HG03354 (cell line): ENCODE results near the gene TIAM2.
"Not testable (repeated sequence)": the region's sequence is repeated elsewhere in the genome, so short reads cannot be mapped to it uniquely, and the experiment has no call there.

Source experiments
- ATAC-seq: cut with Tn5 transposase; IDR thresholded peaks from one replicate; pipeline ENCODE4 v1.9.1; 2021; ENCODE audit warnings: mild to moderate bottlenecking; ENCODE audit not compliant: unreplicated experiment, poor library complexity, severe bottlenecking

TIAM2 gene

DNA sequence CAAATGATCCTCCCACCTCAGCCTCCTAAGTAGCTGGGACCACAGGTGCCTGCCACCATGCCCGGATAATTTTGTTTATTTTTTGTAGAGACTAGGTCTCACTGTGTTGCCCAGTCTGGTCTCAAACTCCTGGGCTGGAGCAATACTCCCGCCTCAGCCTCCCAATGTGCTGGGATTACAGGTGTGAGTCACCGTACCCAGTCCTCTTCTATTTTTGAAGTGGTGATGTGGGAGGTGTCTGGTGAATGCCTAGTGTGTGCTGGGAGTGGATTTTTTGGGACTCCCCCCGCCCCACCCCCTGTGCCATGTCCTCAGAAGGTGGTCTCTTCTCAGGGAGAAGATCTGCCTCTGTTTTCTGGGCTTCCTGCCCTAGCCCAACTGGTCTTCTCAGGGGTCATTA is 220.8 kb downstream of the TIAM2 start:
- no peak for ATAC-seq

DNA sequence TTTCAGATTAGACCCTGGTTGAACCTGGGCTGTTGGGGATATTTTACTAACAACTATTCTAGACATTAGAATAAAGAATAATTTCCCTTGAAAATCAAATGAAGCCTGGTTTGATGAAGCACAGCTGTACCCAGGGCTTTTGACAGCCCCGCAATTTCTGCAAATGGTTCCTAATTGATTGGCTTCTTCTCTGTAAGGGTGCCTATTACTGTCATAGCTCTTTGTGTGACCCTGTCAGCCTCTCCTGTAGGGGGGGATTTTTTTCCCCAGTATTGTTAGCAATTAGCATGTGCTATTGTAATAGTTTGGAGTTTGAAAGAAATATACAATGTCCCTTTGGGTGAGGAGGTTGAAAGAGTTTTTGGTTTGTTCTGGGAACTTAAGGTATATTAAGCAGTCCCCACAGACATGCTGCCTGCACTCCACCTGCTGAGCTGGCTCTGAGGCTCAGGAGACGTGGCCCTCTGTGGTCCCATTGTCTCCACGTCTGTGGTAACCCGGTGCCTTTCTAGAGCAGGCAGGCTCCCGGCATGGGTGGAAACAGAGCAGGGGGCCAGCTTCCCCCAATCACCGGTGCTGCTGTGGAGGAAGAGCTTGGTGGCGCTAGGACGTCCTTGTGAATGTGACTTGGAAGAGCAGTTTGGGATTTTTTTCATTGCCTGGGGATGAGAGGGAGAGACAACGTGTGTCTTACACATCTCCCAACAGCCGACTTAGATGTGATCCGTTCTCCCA is 221.4 kb downstream of the TIAM2 start:
- no peak for ATAC-seq

DNA sequence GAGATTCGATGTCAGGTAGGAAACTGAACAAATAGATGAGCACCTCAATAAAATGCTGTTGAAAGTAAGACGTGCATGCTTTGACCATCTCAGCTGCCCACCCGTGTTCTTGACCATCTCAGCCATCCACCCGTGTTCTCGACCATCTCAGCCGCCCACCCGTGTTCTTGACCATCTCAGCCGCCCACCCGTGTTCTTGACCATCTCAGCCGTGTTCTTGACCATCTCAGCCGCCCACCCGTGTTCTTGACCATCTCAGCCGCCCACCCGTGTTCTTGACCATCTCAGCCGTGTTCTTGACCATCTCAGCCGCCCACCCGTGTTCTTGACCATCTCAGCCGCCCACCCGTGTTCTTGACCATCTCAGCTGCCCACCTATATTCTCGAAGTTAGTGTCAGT is 223.6 kb downstream of the TIAM2 start:
- not testable (repeated sequence) for ATAC-seq

DNA sequence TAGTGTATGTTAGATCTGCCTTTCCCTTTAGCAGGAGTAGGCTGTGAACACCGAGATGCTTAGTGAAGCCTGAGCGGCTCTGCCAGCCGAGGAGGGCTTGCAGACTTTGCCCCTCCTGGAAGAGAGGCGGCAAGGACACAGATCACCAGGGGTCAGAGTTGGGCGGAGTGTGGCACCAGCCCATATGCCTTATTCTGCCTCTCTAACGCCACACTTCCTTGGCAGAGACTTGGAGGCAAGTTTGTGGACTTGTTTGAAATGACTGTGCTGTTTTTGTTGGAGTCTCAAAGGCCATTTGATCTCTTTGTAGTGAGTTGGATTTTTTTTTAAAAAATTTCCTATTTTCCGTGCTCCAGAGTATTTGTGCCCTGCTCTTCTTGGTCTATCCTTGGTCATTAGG is 224.2 kb downstream of the TIAM2 start:
- no peak for ATAC-seq

DNA sequence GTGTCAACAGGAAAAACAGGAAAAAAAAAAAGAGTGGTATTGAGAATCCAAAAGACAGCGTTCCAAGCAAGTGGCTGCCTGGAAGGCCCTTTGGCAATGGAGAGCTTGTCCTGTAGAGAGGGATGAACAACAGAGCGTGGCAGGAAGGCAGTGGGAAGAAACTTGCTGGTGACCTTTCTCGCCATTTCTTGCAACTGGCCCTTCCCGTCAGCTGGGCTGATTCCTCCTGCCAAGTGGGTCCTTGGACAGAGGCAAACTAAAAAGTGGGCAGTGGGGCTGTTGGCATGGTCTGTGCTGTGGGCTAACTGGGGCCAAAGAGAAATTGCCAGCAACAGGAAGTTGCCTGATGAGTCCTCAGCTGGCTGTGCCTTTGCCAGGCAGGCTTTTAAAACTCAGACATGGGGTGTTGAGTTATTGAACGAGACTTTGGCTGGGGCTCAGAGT is 224.8 kb downstream of the TIAM2 start:
- no peak for ATAC-seq

DNA sequence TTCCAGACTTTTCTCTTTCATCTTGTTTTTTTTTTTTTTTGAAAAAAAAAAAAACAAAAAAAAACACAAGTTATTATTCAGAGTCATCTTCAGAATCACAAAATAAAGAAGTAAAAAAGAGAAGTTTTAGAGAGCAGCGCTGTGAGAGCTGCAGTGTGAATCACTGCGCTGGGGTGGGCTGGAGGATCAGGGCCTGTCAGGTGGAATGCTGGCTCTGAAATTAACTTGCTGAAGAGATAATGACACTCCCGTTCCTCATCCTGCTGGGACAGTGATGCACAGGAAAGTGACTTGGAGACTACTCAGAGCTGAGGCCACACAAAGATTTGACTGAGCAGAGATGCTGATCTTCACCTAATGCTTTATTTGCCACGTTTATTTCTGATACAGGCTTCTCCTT is 226.0 kb downstream of the TIAM2 start:
- no peak for ATAC-seq

DNA sequence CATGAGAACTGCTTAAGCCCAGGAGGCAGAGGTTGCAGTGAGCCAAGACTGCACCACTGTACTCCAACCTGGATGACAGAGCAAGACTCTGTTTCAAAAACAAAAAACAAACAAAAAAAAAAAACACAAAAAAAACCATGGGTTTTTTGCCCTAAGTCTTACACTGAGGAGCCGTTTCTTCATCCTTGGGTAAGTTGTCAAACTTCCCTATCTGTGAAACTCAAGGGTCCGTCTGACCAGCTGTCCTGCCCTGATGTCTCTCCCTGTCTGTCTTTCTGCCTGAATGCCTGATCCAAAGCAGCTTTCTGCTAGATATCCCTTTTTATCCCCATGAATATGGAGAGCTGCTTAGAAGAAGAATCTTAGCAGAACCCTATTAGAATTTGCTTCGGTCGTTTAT is 227.4 kb downstream of the TIAM2 start:
- no peak for ATAC-seq

DNA sequence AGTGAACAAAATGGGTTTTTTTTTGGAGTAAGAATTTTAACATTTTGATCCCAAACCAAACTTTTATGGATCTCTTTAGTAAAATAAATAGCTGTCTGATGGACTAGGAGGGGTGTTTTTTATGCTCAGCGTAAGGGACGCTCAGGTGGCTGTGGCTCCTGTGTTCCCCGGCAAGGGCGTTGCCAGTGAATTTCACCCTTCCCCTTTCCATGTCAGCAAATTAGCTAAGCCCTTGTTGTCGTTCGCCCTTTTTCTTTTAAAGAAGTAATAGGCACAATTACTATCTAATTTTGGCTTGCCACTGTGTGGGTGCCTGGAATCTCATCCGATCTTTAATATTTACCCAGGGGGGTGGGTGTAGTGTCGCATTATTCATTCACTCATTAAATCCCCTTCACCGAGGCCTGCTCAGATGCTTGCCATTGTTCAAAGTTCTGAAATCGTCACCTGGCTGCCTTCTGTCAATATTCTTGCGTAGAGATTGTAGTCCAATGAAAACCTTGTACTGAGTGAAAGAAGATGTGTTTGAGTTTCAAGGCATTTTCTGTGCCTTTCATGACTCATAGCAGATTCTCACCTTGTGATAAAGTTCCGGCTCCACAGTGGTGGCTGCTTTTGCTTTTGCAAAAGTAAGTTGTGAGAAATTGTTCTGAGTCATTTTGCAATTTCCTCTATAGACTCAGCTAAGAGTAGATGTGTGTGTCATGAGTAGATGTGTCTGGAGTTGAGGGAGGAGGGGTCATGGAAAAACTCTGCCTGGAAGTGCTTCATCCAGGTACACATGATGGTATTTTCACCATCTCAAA is 228.7 kb downstream of the TIAM2 start:
- peak; percentile 98 for ATAC-seq

DNA sequence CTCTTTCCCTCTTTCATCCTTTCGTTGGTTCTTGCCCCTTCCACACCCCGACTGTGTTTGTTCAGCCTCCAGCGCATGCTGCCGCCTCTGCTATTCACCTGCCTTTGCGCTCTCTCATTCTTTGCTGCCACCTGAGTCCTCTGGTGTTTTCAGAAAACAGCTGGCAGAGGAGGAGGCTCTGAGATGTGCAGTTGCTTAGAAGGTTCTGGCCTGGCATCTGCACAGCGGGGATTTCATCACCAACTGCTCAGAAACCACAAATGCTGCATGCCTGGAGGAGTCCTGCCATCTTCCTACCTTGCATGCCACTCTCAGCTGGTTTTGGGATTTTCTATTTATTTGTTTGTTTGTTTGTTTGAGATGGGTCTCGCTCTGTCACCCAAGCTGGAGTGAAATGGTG is 229.5 kb downstream of the TIAM2 start:
- ATAC-seq = no peak

DNA sequence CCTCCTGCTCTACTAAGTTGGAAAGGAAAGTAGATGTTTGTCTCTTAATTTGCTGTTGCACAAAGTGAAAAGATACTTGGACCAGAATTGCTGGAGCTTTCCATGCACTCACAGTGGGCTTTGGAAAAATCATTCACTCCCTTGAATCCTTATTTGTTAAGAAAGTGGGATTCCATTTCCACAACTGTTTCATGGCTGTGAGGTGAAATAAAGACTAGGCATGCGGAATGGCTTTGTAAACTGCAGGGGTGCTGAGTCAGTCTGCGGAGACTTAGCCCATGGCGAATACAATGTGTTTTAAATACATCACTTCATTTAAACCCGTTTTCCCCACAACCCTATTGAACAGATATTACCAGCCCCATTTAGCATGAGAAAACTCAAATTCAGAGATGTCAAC is 231.9 kb downstream of the TIAM2 start:
- no peak for ATAC-seq

DNA sequence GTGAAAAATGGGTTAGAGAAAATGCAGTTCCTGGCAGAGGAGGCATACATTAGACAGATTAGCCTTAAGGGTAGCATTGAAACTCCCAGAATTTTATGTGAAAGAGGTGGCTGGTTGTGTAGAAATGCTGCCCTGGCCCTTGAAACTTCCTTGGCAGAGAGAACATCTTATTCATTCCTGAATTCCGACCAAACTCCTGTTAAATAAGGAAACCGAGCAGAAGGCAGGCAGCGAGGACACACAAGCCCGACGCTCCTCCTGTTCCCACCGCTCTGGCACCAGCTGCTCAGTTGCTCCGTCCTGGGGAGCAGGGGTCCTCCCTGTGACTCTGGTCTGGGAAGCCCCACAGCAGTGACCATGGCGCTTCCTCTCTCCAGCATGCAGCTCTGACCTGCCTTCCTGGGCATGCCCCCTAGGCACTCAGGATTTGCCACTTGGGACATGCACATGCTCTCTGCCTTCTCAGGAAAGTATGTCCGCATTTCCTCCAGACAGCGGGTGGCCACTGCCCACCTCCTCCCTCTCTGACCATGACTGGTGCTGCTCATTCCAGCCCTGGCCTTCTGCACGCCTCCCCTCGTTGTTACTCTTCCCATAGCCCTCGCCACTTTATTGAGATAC is 233.5 kb downstream of the TIAM2 start:
- ATAC-seq = no peak

DNA sequence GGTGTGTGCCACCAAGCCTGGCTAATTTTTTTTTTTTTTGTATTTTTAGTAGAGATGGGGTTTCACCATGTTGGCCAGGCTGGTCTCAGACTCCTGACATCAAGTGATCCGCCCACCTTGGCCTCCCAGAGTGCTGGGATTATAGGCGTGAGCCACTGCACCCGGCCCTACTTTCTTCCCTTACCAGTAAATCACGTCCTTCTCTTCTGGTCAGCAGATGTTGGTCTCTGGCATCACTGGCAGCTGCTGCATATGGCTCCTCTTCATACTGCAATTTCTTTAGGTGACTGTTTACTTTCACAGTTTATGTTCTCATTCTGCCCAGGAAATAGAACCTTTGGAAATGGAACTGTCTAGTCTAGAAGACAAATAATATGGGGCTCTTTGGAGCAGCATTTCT is 235.9 kb downstream of the TIAM2 start:
- ATAC-seq = not testable (repeated sequence)

DNA sequence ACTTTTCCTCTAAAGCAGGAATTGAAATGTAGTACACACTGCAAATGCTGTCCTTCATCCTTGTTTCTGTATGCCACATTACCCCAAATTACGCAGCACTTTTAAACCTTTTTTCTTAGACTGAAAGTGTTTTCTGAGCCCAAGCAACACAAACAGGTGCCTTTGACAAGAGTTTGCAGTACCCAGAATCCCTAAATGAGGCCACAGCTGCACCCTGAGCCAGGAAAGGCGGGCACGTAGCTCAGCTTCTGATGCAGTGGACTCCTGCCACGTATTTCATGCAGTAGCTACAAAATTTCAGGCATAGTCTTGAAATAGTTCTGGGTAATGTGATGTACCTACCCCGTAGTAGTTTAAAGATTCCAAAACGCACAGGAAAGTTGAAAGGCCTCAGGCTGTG is 237.7 kb downstream of the TIAM2 start:
- no peak for ATAC-seq

DNA sequence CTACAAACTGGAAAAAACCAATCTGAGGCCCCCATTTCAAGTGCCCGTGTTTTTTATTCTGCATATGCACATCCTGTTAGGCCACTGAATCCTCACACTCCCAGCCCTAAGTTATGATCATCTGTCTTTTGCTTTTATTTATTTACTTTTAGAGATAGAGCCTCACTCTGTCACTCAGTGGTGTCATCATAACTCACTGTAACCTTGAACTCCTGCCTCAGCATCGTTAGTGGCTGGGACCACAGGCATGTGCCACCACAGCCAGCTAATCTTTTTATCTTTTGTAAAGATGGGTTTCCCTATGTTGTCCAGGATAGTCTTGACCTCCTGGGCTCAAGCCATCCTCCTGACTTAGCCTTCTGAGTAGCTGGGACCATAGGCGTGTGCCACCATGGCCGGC is 239.1 kb downstream of the TIAM2 start:
- no peak for ATAC-seq

DNA sequence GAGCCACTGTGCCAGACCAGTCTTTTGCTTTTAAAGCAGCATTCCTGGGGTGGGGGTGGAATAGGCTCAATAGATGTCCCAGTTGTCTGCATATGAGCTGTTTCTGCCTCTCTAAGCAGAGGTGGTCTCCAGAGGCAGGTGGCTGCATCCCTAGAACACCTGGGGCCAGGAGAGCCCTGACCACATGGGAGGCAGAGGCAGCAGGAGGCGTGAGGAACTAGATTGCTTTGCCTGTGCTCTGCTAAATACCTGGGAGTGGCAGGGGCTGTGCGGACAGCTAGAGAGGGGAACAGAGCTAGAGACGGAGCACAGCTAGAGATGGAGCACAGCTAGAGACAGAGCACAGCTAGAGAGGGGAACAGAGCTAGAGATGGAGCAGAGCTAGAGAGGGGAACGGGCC is 239.6 kb downstream of the TIAM2 start:
- ATAC-seq = no peak

DNA sequence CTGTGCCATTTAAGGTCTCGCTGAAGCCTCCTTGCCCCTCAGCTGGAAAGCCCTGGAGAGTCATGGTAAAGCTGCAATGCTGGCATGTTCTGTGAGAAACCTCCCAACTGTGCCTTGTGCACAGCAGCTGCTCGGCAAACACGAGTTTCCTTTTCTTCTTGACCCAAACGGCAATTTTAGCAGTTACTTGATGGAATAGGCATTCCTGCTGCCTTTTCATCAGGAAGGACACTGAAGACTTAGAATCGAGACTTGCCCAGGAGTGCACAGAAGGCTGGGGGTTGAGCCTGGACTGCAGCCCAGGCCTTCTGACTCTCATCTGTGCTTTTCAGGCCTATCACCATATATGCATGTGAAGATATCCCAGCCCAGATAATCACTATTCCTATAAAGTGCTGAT is 240.0 kb downstream of the TIAM2 start:
- no peak for ATAC-seq

DNA sequence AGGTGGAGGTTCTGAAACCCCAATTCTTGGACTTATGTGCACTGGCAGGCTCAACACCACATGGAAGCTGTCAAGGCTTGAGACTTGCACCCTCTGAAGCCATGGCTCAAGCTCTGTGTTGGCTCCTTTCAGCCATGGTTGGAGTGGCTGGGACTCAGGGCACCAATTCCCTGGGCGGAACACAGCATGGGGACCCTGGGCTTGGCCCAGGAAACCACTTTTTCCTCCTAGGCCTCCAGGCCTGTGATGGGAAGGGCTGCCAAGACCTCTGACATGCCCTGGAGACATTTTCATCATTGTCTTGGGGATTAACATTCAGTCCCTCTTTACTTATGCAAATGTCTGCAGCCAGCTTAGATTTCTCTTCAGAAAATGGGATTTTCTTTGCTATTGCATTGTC is 242.5 kb downstream of the TIAM2 start:
- ATAC-seq = no peak

DNA sequence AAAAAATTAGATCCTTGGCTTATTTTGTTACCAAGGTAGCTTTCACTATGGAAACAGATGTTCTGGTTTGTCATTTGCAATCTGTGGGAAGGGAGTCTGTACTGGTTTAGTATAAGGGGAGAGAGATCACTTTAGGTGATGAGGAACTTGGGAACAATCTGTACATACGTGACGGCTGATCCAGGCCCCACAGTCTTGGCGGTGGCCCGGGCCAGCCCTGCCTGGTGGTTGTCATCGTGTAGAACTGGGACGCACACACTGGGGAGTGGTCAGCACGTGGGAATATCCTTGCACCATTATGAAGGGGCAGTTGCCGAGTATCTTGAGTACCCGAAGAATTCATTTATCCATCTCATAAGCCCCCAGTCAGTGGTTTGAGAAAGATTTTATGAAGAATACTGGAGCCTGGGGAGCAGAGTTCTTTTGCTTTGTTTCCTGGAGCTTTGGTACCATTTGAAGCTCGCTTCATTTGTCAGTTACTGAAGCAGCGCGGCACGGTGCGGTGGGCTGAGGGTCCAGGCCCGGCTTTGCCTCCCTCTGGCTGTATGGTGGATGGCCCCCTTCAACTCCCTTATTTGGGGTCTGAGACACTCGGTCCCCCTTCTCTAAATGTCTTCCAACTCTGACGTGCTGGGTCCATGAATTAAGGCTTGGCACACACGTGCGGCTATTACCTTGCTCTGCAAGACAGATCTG is 245.9 kb downstream of the TIAM2 start:
- ATAC-seq = no peak

DNA sequence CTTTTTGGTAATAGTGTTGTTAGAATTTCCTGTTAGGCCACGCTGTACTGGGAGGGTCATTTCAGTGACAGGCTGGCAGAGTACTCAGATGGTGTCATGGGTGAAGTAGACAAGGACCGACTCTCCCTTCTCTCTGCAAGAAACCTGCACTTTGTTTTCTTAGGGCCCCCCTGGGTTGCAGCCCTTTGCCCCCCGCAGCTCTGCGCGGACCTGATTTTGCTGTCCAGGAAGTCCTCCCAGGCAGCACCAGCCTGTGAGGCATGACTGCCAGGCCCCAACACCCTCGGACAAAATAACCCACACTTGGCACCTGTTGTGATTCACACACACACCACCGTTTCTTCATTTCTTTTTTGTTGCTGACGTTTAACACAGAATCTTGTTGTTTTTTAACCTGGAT is 246.9 kb downstream of the TIAM2 start:
- ATAC-seq = no peak

DNA sequence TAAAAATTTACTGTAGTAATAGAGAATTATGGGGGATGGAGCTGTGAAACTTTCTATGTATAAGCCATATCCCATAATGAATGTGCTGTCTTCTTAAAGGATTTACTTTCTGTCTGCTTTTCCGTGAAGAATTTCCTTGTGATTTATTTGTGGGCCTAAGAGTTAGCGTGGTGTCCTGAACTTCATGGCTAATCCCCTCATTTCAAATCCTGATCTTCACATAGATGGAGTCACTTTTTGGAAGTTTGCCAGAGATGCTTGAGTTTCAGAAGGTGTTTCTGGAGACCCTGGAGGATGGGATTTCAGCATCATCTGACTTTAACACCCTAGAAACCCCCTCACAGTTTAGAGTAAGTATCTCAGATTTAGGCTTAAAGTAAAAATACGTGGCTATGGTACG is 249.3 kb downstream of the TIAM2 start:
- ATAC-seq = no peak
